Testis (tissue), 3 donors: ENCODE data around the gene SKAP2. TPM values are rescaled to one million over a fixed set of nuclear protein-coding genes. Genes with fewer than 3 reads are reported as not detected.

ENCODE experiments used
- DNase-seq: peaks from one replicate; pipeline ENCODE4 v3.0.0-alpha.2; 2019
- H3K27ac ChIP-seq, 2 donors: fragments of 200-600 bp; sonication (generic); one replicate each; pipeline ENCODE4 v1.5.1; 2019
- H3K27me3 ChIP-seq: fragments of 200-600 bp; sonication (generic); one replicate; pipeline ENCODE4 v1.5.1; 2019
- H3K36me3 ChIP-seq: fragments of 200-600 bp; sonication (generic); one replicate; pipeline ENCODE4 v1.5.1; 2017; ENCODE audit warnings: low read depth; ENCODE audit errors: missing control alignments
- H3K4me1 ChIP-seq: fragments of 200-600 bp; sonication (generic); one replicate; pipeline ENCODE4 v1.5.1; 2019
- H3K4me3 ChIP-seq, 2 donors: fragments of 200-600 bp; sonication (generic); one replicate each; pipeline ENCODE4 v1.5.1; 2017 to 2019
- H3K9me3 ChIP-seq: fragments of 200-600 bp; sonication (generic); one replicate; pipeline ENCODE4 v1.5.1; 2017
- POLR2A ChIP-seq: fragments of 450-650 bp; IDR thresholded peaks from one replicate; pipeline ENCODE4 v1.6.1; 2017; ENCODE audit warnings: antibody characterized with exemption, mild to moderate bottlenecking, moderate library complexity
- WGBS, 2 donors: methylation state at CpG; one replicate each; pipeline ENCODE4 v1.1.5; 2018; 5-methylcytosine and 5-hydroxymethylcytosine counted together
- intact Hi-C: fragments of 100-400 bp; cut with DNase I; formaldehyde crosslinking; loops from one replicate; pipeline ENCODE4 v1.15.1; 2023; ENCODE audit warnings: low total_unique reads
- polyA plus RNA-seq: library from polyadenylated mRNA; stranded (reverse); fragments of 350-450 nt; fragmentation: Illumina TruSeq; extraction: RNeasy Lipid Tissue Mini Kit (QIAGEN cat#74804); gene quantifications from one replicate; pipeline ENCODE4 v1.2.3, GENCODE V29; 2014; ENCODE audit warnings: low read depth, low replicate concordance; ENCODE audit not compliant: insufficient read depth
- total RNA-seq, 2 donors: library from RNA; depleted of rRNA; stranded (reverse); fragments of >200 nt; gene quantifications; one replicate each; pipeline ENCODE4 v1.2.3, GENCODE V29; 2016
- TF ChIP-seq, protein P1 (sequence below), 3 experiments: fragments of 450-650 bp in 2 of 3; fragments of 200-600 bp in 1 of 3; sonication (generic) in 1 of 3; IDR thresholded peaks; one replicate each; pipeline ENCODE4 v1.5.1; 2016 to 2019; ENCODE audit warnings: antibody characterized with exemption in 3 of 3, mild to moderate bottlenecking in 2 of 3, moderate library complexity in 1 of 3

Gene SKAP2
- total and polyA plus RNA-seq, 3 donors from 2014 or later: 33.1 to 43.6 (median 33.9) TPM

DNA sequence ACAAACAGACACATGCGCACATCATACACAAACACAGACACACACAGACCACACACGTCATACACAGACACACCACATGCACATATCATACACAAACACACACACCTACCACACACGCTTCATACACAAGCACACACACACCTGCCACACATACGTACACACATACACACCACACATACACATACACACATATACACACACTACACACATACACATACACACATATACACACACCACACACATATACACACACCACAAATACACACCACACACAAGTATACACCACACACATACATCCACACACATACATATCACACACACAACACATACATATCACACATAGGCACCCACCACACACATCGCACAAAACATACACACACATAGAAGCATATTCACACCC, 224.7 kb downstream of the SKAP2 start:
- Histone ChIP-seq H3K27me3 (no peaks in the 10 kb centered on the region), H3K4me3 (no peak overlapping the region), H3K4me1 (no peaks in the 10 kb centered on the region), H3K27ac (no peak overlapping the region), H3K36me3 (no peaks in the 10 kb centered on the region), H3K9me3 (no peaks in the 10 kb centered on the region)
- DNase-seq: no peak
- WGBS, 2 donors: 94 to 97% methylated on average over 5 of the region's 5 CpGs
- TF ChIP-seq, protein P1, sequence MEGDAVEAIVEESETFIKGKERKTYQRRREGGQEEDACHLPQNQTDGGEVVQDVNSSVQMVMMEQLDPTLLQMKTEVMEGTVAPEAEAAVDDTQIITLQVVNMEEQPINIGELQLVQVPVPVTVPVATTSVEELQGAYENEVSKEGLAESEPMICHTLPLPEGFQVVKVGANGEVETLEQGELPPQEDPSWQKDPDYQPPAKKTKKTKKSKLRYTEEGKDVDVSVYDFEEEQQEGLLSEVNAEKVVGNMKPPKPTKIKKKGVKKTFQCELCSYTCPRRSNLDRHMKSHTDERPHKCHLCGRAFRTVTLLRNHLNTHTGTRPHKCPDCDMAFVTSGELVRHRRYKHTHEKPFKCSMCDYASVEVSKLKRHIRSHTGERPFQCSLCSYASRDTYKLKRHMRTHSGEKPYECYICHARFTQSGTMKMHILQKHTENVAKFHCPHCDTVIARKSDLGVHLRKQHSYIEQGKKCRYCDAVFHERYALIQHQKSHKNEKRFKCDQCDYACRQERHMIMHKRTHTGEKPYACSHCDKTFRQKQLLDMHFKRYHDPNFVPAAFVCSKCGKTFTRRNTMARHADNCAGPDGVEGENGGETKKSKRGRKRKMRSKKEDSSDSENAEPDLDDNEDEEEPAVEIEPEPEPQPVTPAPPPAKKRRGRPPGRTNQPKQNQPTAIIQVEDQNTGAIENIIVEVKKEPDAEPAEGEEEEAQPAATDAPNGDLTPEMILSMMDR (IDR thresholded peaks at IDR 0.05): no peak
- no peak for TF ChIP-seq POLR2A
- intact Hi-C loops: no loop called here

DNA sequence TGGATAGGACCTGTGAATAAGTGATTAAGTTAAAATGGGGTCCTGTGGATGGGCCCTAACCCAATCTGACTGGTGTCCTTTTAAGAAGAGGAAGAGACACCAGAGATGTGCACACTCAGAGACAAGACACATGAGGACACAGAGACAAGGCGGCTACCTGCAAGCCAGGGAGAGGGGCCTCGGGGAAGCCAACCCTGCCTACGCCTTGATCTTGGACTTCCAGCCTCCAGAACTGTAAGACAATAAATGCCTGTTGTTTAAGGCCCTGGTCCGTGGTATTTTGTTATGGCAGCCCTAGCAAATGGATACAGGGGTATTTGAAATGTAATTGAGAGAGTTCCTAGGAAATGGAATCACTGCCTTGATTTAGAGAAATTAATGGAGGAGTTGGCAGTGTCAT, 225.3 kb downstream of the SKAP2 start:
- Histone ChIP-seq H3K4me1 (no peaks in the 10 kb centered on the region), H3K27ac (no peak overlapping the region), H3K9me3 (no peaks in the 10 kb centered on the region), H3K4me3 (no peak overlapping the region), H3K36me3 (no peaks in the 10 kb centered on the region), H3K27me3 (no peaks in the 10 kb centered on the region)
- DNase-seq: no peak
- intact Hi-C loops: no loop called here
- 75 to 82% methylated on average over 4 of the region's 4 CpGs for WGBS, 2 donors
- TF ChIP-seq, protein P1 (IDR thresholded peaks at IDR 0.05): no peak
- TF ChIP-seq POLR2A: no peak

DNA sequence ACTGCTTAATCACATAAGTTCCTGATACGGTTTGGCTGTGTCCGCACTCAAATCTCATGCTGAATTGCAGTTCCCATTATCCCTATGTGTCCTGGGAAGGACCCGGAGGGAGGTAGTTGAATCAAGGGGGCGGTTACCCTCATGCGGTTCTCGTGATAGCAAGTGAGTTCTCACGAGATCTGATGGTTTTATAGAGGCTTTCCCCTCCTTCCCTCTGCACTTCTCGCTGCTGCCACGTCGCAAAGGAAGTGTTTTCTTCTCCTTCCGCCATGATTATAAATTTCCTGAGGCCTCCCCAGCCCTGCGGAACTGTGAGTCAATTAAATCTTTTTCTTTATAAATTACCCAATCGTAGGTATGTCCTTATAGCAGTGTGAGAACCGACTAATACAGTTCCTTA, 226.2 kb downstream of the SKAP2 start:
- H3K27ac ChIP-seq: no peak overlapping the region
- 56 to 76% methylated on average over 14 of the region's 14 CpGs for WGBS, 2 donors
- H3K27me3 ChIP-seq: no peaks in the 10 kb centered on the region
- TF ChIP-seq, protein P1 (IDR thresholded peaks at IDR 0.05): no peak
- no peak for TF ChIP-seq POLR2A
- H3K4me1 ChIP-seq: no peaks in the 10 kb centered on the region
- DNase-seq: peak; percentile 32
- no peaks in the 10 kb centered on the region for H3K36me3 ChIP-seq
- peak overlapping the region; percentile 20 to 36 for H3K4me3 ChIP-seq
- intact Hi-C loops: no loop called here
- no peaks in the 10 kb centered on the region for H3K9me3 ChIP-seq

DNA sequence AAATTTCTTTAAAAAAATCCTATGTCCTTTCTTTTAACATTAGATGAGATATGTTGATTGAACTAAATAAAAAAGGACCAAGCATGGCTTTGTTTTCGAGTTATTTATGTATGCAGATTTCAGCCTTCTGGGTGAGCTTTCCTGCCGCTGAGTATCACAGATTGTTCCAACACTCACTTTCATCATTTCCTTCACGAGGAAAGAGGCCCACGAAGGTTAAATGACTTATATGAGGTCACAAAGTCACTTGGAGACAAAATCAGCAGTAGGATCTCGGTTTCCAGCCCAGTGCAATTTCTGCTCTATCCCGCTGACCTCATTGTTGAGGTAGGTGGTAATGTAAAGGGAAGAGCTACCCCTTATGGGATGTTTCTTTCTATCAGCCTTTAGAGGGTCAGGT, 226.8 kb downstream of the SKAP2 start:
- TF ChIP-seq POLR2A: no peak
- TF ChIP-seq, protein P1 (IDR thresholded peaks at IDR 0.05): no peak
- Histone ChIP-seq H3K36me3 (no peaks in the 10 kb centered on the region), H3K4me3 (peak overlapping the region; percentile 20 to 36), H3K4me1 (no peaks in the 10 kb centered on the region), H3K27me3 (no peaks in the 10 kb centered on the region), H3K9me3 (no peaks in the 10 kb centered on the region), H3K27ac (no peak overlapping the region)
- 59 to 70% methylated on average over 6 of the region's 6 CpGs for WGBS, 2 donors
- intact Hi-C loops: no loop called here
- DNase-seq: no peak

DNA sequence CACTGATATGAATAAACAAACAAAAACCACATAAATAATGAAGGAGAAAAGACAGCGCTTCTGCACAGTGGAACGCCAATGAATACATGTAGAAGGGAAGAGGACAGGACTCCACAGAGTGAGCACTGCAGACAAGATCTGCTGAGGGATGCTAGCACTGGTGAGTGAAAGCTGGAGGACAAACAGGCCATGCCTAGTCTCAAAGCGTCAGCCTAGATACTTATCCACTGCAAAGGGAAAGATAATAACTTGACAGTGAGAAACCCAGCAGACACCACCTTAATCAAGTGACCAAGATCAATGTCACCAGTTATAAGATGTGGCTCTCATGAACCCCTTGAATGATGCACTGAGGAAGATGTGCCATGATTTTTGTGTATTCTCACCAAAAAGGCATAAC, 227.6 kb downstream of the SKAP2 start:
- H3K36me3 ChIP-seq: no peaks in the 10 kb centered on the region
- no peak overlapping the region for H3K27ac ChIP-seq
- H3K9me3 ChIP-seq: no peaks in the 10 kb centered on the region
- no peaks in the 10 kb centered on the region for H3K27me3 ChIP-seq
- DNase-seq: no peak
- no peak overlapping the region for H3K4me3 ChIP-seq
- intact Hi-C loops: no loop called here
- TF ChIP-seq, protein P1 (IDR thresholded peaks at IDR 0.05): no peak
- TF ChIP-seq POLR2A: no peak
- 72 to 84% methylated on average over 3 of the region's 3 CpGs for WGBS, 2 donors
- H3K4me1 ChIP-seq: no peaks in the 10 kb centered on the region
